HG03064 (cell line): Measurements from ENCODE around the gene SUSD2.

Experiments
- ATAC-seq: cut with Tn5 transposase; IDR thresholded peaks from one replicate; pipeline ENCODE4 v1.9.1; 2021; ENCODE audit warnings: low read depth; ENCODE audit not compliant: unreplicated experiment

SUSD2 gene

DNA sequence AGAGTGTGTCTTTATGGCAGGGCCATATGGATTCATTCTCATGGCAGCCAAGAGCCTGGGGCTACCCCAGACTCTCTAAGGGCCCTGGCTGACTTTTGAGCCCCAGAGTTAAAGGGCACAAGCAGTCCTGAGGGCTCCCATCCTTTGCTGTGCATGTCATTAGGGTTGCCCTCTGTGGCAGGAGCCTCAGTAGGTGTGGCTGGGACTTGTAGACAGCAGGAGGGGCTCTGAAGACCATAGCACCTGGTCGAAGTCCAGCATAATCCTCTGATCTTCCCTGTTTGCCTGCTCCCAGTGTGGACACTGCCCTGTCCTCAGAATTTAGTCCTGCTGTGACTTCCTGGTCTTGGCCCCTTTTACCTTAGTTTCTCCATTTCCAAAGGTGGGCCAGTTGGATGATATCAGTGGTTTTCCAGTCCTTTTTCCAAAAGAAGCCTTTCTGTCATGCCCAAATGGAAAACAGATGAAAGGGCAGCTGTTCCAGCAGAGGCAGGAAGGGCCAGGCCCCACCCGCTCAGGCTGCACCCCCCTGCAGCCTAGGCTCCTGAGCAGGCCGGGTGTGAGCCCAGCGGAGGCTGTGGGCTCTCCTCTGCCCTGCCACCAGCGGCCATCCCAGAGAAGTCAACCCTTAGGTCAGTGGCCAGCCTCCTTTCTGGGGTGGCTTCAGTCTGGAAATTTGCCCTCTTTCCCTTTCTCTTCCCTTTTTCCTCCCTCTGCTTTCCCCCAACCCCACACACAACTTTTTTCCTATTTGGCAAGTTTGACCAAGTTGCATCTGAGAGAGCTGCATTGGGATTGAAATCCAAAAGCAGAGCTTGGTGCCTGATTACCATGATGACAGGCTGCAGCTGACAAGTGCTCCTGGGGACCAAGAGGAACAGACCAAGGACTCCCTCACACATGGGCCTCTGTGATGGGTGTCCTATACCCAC, 32.8 kb upstream of the SUSD2 start:
- ATAC-seq: no peak

DNA sequence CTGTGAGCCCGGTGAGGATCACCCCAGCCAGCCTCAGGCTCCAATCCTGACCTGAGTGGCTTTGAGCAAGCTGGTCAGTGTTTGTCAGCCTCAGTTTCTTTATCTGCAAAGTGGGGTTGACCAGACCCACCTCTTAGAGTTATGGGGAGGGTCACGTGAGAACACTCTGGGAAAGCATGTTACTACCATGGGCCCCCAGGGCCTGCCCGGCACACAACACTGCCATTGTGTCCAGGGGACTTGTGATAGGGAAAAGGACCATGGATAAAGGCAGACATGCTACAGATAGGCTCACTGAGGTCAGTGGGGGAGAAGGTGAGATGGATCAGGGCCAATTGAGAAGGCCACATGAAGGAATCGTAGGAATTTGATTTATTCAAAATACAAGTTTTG, 32.1 kb upstream of the SUSD2 start:
- ATAC-seq: no peak

DNA sequence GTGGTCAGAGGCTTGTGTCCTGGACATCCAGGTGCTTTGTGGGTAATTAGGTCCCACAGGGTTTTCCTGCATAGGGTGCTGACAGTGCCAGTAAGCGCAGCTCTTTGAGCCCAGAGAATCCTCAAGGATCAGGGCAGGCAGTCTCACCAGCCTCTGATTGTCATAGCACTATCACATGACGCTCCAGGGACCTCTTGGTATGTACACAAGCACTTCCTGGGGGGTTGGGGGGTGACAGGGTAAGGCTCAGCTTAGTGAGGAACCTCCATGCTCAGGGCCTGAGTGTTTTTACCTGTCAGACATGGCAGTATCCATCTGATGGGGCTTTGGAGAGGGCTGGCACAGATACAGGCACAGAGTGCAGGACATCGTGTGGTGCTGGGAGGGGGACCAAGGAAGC, 27.9 kb upstream of the SUSD2 start:
- no peak for ATAC-seq

DNA sequence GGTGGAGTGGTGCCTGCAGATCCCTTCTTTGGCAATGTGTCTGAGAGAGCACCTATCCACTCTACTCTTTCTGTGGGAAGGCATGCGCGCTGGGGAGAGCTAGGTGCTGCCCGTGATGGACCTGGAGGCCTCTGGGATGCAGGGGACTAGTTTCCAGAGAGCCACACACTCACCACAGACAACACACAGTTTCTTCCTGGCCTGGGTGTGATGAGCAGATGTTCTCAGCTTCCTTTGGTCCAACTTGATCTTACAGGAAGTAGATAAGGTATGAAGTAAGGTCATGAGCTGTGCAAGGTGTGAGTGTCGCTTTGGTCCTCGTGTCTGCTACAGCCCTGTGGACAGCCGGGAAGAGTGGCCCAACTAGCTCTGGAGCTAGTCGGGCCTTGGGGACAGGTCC, 27.3 kb upstream of the SUSD2 start:
- no peak for ATAC-seq

DNA sequence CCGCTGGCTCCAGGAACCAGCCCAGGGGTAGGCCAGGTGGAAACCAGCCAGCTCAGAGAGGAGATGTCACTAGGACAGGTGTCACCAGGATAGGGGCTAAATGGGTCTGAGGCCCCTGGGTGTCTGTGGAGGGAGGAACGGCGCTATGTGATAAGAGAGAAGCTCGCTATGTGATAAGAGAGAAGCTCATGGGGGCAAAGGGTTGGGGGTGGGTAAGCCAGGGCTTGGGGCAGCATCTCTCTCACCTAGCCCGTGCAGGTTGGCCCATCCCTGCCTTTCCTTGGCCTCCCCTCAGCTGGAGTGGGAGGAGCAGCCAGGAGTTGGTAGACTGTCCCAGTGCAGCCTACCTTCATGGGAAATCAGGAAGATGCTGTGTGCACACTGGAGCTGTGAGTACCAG, 26.5 kb upstream of the SUSD2 start:
- ATAC-seq: no peak

DNA sequence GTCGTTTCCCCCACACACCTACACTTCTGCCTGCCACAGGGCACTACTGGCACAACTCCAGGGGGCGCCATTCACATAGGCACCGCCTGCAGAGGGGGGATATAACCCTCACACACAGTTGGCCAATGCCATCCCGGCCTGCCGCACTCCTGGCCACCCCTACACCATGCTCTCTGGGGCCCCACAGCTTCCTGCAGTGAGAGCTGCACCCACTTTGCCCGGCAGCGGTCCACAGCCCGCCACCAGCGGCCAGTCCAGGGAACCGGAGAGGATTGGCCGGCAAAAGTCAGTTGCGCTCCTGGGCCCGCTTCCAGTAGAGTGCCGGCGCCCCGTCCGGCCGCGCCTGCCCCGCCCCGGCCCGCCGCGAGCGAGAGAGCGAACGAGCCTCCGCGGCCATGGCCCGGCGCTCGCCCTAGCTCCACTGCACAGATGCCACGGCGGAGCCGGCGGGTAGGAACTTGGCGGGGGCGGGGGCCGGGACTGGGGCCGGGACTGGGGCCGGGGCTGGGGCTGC, 25.6 kb upstream of the SUSD2 start:
- no peak for ATAC-seq

DNA sequence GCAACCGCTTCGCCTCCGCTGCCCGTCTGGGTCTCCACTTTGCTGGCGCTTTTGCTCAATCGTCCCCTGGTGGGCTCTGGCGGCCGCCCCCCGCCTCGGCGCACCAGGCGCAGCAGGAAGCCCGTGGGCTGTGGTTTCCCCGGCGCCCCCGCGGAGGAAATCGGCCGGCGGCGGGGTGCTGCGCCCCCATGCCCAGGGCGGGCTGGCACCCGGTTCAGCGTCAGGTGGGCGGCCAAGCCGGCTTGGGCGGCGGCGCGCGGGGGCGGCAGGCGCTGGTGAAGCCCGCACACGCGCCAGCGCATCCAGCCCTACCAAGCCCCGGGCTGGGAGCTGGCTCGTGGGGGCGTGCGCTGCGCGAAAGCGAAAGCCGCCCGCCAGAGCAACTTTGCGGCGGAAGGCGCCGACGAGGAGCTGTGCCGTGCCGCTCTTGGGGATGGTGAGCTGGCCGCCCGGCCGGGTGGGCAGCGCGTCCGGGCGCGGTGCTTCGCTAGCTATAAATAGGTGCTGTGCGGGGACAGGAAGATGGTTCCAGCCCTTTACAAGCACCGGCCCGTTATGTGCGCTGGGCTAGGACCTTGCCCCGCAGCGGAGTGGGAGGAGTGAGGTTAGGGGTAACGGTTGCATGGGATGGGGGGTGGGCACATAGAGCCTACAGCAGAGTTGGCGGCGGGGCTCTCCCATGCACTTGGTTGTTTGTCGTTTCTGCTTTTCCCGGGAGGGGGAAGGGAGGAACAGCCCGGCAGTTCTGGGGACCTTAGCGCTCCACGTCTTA, 25.0 kb upstream of the SUSD2 start:
- no peak for ATAC-seq

DNA sequence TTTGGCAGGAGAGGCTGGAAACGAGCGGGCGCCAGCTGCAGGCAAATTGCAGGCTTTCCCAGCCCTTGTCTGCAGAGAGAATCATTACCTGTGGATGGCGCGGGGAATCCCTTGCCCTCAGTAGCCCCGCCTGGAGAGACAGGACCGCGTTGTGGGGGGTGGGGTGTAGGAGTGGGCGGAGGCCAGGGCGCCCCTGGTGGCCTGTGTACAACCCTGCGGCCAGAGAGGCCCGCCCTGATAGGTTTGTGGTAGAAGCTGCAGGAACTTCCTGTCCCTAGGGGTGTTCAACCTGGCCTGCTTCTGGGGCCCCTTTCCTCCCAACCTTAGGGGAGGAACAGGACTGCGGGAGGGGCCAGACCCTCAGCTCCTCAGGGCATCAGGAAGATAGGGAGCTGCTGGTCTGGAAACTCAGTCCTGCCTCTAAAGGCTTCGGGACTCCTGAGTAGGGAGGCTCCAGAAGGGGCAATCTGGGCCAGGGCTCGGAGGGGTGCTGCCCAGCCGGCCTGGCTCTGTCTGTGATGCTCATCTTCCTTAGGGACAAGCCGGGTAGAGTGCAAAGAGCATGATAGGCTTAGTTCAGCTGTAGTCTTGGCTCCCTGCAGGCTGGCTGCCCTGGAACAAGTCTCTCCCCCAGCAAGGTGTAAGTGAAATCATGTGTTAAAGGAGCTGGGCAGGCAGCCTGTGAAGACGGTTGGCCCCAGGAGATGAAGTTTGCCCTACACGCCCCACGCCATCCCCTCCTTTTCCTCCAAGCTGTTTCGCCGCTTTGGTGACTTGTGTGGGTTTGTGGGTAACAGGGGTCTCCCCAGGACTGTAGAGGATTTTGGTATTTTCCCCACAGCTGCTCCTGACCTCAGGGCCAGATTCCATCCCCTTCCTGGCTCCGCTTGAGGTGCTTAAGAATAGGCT, 24.1 kb upstream of the SUSD2 start:
- ATAC-seq: peak; percentile 72

DNA sequence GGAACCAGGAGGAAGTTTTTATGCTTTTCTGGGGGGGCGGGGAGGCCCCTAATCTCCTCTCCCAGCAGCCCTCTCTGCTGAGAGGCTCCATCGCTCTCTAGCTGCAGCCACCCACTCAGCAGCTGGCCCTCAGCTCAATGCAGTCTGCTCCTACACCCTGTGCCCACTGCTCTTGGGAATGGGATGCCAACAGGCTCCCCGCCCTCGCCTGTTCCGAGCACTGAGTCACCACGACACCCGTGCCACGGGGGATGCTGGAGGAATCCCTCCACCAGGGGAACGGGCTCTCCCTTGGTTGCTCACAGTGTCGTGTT, 23.5 kb upstream of the SUSD2 start:
- no peak for ATAC-seq

DNA sequence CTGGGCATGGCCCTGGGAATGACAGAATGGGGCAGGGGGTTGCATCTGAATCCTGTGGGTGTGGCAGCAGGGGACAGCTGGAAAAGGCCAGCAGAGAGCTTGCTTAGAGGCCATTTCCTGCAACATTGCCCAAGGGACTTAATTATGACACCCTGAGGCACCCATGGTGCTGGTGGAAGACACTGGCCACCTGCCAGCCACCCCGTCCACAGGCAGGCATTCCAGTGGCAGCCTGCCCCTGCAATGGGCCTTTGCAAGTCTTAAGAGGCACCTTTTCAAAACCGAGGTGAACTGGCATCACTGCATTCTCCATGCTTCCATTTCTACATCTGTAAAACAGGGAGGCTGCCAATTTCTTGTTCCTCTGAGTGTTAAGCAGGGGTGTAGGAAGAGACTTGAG, 21.6 kb upstream of the SUSD2 start:
- no peak for ATAC-seq

DNA sequence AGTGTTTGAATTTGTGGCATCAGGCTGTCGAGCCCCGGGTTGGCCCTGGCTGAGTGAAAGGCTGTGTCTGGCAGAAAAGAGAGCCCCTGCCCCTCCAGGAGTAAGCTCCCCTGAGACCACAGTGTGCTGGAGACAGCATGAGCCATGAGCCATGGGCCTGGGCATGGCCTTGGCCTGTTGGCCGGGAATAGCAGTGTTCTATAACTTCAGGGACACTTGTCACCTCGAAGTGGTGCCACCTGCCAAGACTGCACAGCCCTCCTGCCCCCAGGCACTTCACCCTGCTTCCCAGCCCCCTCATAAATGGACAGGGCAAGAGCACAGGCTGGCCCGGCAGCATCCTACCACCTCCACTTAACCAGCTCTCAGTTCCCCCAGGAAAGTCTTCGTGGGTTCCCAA, 20.7 kb upstream of the SUSD2 start:
- ATAC-seq: no peak

DNA sequence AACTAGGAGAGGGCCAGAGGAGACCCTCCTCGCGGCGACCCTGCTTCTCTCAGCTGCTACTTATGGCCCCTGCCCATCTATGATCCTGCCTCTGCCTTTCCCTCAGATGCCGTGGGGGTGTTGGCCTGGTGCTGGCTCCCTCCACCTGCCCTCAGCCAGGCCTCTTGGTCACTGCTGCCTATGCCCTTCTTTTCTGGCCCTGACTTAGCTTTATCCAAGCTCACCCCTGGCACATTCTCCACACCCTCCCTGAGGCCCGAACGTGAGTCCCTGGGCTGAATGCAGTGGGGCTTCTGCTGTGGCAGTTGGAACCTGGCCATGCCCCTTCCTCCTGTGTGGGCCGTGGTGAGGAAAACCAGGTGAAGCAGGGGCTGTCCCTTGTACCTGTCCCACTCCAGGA, 19.8 kb upstream of the SUSD2 start:
- ATAC-seq: no peak

DNA sequence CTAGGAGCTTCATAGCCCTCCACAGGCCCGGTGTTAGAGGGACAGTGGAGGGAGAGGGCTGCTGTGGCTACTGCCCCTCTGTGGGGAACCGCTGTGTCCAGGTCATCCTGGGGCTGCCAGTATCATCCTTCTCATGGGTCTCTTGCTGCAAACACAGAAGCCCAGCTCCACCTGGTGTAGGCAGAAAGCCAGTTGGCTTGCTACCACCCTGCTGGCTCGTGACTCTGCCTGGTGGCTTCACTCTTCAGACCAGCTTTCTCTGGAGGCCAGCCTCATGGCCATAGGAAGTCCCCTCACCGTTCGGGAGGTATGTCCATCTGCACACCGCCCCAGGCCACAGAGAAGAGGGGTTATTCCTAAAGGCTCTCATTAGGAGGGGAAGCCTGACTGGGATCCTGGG, 19.4 kb upstream of the SUSD2 start:
- no peak for ATAC-seq

DNA sequence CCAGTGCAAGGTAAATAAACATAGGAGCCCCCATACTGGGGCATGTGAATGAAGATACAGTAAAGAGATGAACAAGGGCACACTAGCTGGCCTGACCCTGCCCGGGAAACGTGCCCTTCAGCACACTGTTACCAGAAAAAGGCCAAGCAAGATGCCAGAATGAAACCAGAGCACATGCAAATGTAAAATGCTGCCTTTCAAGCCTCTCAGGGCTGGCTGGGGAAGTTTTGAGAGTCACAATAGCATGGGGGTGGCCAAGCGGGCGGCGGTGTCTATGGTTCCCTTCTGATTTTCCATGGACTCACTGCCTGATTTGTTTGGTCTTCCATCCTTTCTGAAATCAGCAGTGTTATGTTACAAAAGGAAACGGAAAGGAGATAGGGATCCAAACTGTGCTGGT, 18.9 kb upstream of the SUSD2 start:
- ATAC-seq: no peak

DNA sequence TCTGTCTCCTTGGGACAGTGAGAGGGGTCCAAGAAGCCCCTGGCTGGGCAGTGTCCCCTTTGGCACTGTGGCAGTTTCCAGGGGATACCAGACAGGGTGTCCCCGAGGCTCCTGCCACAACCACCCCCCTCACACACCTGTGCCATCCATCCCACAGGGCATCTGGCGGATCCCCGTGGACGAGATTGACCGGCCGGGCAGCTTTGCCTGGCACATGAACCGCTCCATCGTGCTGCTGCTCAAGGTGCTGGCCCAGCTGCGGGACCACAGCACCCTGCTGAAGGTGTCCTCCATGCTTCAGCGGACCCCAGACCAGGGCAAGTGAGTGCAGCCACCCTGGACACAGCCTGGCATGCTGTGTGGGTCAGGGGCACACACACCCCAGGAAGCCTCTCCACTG, 17.0 kb upstream of the SUSD2 start:
- ATAC-seq: no peak

DNA sequence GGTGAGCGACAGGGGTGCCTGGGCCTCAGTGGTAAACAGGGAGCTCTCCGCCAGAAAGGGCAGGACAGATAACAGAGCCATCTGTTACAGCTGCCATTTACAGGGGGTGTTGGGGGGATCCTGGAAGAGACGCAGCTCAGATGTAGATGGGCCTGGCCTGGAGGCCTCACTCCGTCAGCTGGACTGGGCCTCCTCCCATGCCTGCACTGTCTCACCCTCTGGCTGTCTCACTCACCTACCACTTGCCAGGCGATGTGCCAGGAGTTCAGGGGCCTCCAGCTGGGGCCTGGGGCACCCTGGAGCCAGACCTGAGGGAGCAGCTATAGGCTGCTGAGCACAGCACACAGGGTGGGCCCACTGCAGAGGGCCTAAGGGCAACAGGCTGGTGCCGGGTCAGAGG, 16.3 kb upstream of the SUSD2 start:
- ATAC-seq: no peak

DNA sequence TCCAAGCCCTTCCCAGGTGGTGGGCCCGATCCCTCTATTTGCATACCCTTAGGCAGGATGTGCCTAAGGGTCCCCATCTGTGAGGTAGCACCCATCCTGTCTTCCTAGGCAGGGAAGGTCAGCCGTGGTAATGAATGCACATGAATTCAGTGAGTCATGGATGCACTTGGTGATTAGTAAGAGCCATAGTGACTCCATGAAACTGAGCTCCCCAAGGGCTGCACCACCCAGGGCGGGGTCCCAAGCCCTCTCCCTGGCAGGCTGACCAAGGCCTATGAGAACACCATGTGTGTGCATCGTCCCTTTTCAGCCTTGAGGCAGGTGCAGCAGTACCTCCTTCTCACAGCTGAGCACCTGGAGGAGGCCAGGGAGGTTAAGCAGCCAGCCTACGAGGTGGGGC, 15.6 kb upstream of the SUSD2 start:
- no peak for ATAC-seq

DNA sequence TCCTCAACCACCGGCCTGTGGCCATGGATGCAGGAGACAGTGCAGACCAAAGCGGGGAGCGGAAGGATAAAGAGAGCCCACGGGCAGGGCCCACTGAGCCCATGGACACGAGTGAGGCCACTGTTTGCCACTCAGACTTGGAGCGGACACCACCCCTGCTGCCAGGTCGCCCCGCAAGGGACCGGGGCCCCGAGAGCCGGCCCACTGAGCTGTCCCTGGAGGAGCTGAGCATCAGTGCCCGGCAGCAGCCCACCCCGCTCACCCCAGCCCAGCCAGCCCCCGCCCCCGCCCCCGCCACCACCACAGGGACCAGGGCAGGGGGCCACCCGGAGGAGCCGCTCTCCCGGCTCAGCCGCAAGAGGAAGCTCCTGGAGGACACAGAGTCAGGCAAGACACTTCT, 14.5 kb upstream of the SUSD2 start:
- ATAC-seq: no peak

DNA sequence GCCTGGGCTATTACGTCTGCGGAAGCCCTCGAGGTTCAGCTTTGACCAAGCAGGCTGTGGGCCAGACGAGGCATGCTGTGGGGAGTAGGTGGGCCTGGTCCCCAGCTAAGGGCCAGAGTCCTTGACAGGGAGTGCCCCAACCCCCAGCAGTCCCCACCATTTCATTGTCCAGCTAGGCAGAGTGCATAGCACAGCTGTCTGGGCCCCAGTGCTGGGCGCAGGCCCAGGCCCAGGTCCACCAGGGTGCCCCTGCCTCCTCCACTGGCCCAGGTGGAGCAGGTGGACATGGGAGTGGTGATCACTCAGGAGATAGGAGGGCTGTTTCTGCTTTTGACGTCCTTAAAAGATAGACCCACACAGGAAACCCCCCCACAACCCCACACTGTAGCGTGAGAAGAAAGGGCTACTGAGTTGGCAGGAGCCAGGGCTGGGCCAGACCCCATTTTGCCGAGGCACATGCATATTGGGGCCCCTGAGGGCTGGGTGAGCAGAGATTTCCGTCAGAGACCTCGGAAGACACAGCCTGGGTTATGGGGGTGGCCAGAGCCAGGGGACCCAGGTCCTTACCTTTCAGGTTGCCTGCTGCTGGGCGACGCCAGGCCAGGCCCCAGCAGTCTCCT, 11.7 kb upstream of the SUSD2 start:
- no peak for ATAC-seq

DNA sequence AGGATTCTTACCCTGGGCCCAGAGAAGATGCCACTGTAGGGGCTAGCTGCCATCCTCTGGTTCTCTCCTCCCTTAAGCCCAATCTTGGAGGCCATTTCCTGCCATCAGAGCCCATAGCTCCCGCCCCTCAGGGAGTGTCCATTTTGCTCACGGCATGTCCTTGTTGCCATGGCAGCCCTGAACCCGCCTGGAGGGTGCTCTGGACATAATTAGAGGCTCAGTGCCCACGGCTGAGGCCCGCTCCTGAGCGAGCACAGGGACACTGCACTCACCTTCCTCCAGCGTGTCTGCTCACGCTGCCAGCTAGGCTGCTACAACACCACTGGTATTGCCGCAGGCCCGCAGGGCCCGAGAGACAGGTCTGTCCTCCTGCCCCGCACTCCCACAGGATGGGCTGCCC, 11.1 kb upstream of the SUSD2 start:
- ATAC-seq: no peak
